ENCODE data around the gene SLC8A3. TPM values are rescaled to one million over a fixed set of nuclear protein-coding genes. Genes with fewer than 3 reads are reported as not detected.

The SLC8A3 gene
- total RNA-seq, 2 donors from 2014 or later = 0.49 to 0.95 TPM

- Histone ChIP-seq H3K9me3 (no peaks in the 10 kb centered on the region), H3K36me3 (no peaks in the 10 kb centered on the region), H3K4me3 (no peak overlapping the region), H3K4me1 (ENCODE audit: control insufficient read depth in 1 of 2, low read depth in 2 of 2) (peaks cover 0 to 23% of the 10 kb centered on the region in 2 donors), H3K27ac (no peak overlapping the region), H3K27me3 (replicated peaks; ENCODE audit: insufficient read depth) (no peaks in the 10 kb centered on the region)
- DNase-seq (ENCODE audit: low spot score) (no peak), ATAC-seq (ENCODE audit: insufficient number of reproducible peaks, low FRiP score, low read depth) (no peak)
- TF ChIP-seq CTCF (IDR thresholded peaks at IDR 0.05) = no peak
Observed at GRCh38 chr14:69999261-69999674, 189.5 kb downstream of the SLC8A3 start.

- H3K4me3 ChIP-seq = no peak overlapping the region
- TF ChIP-seq CTCF (IDR thresholded peaks at IDR 0.05) = no peak
- no peaks in the 10 kb centered on the region for H3K27me3 ChIP-seq (replicated peaks; ENCODE audit: insufficient read depth)
- no peaks in the 10 kb centered on the region for H3K9me3 ChIP-seq
- ATAC-seq (ENCODE audit: insufficient number of reproducible peaks, low FRiP score, low read depth) (no peak), DNase-seq (ENCODE audit: low spot score) (no peak)
- peaks cover 0 to 37% of the 10 kb centered on the region in 2 donors for H3K4me1 ChIP-seq (ENCODE audit: control insufficient read depth in 1 of 2, low read depth in 2 of 2)
- H3K36me3 ChIP-seq = no peaks in the 10 kb centered on the region
- H3K27ac ChIP-seq = no peak overlapping the region
Observed at GRCh38 chr14:69997849-69998248, 190.9 kb downstream of the SLC8A3 start.

GRCh38 chr14:69996216-69996615 lies 192.5 kb downstream of the SLC8A3 start:
- no peak for TF ChIP-seq CTCF (IDR thresholded peaks at IDR 0.05)
- H3K27me3 ChIP-seq (replicated peaks; ENCODE audit: insufficient read depth) = no peaks in the 10 kb centered on the region
- no peak for ATAC-seq (ENCODE audit: insufficient number of reproducible peaks, low FRiP score, low read depth)
- H3K4me1 ChIP-seq (ENCODE audit: control insufficient read depth in 1 of 2, low read depth in 2 of 2) = peaks cover 0 to 54% of the 10 kb centered on the region in 2 donors
- DNase-seq (ENCODE audit: low spot score) = no peak
- H3K4me3 ChIP-seq = no peak overlapping the region
- no peaks in the 10 kb centered on the region for H3K36me3 ChIP-seq
- H3K27ac ChIP-seq = no peak overlapping the region
- no peaks in the 10 kb centered on the region for H3K9me3 ChIP-seq

Other genes starting within 250 kb of the SLC8A3 start
- gene COX16, start 170.7 kb upstream of the SLC8A3 start, total RNA-seq = 10 to 100 TPM; 13.6 to 20.0 TPM
- 10 to 100 TPM; 24.1 to 24.8 TPM for gene SYNJ2BP, start 228.1 kb upstream of the SLC8A3 start, total RNA-seq

Measured in thoracic aorta (tissue), 2 donors.